Measurements from ENCODE around the gene CGNL1. TPM values are rescaled to one million over a fixed set of nuclear protein-coding genes. Genes with fewer than 3 reads are reported as not detected.

The CGNL1 gene
- total RNA-seq, 1 experiment from 2014 or later = 34.6 TPM

- H3K56ac ChIP-seq (ENCODE audit: insufficient read length, low read depth, low read length) = no peak overlapping the region
- H2AFZ ChIP-seq (ENCODE audit: low read length) = no peak overlapping the region
- TF ChIP-seq CTCF (conservative IDR thresholded peaks at IDR 0.05) = no peak
- Mint-ChIP-seq H3K27me3 (ENCODE audit: low read depth) (no peaks in the 10 kb centered on the region; the same call in 1 of the 2 replicates), H3K9me3 (peaks cover 0 to 2% of the 10 kb centered on the region in 2 experiments; a peak in 1 of 5 replicates), H3K36me3 (ENCODE audit: insufficient read depth in 1 of 3, low read depth in 3 of 3) (peaks cover 14 to 22% (median 18%) of the 10 kb centered on the region in 3 experiments), H3K27ac (peak overlapping the region in 1 of 3 experiments; percentile 15; a peak in 1 of 7 replicates), H3K4me1 (peaks cover 38 to 44% of the 10 kb centered on the region in 2 experiments), H3K4me3 (no peak overlapping the region)
- no peaks in the 10 kb centered on the region for H4K20me1 ChIP-seq (ENCODE audit: control insufficient read depth, insufficient read depth, insufficient read length)
- no peak overlapping the region for H3T11ph ChIP-seq (ENCODE audit: low read length)
- H3K18ac ChIP-seq (ENCODE audit: insufficient read length, low read depth, low read length) = no peak overlapping the region
- H4K91ac ChIP-seq (ENCODE audit: insufficient read length, low read depth, low read length) = no peak overlapping the region
- H3K27ac ChIP-seq (ENCODE audit: insufficient read length, low read depth, low read length) = no peak overlapping the region
- no peaks in the 10 kb centered on the region for H3K9me3 ChIP-seq (ENCODE audit: control insufficient read depth, low read depth, low read length)
- no peak overlapping the region for H3K14ac ChIP-seq (ENCODE audit: insufficient read depth, low read length)
- no peak overlapping the region for H2BK5ac ChIP-seq (ENCODE audit: insufficient read length, low read length)
- H3K4ac ChIP-seq (ENCODE audit: low read depth, low read length) = no peak overlapping the region
- H2BK20ac ChIP-seq (ENCODE audit: low read depth, low read length, poor library complexity, severe bottlenecking) = no peak overlapping the region
- peaks cover 5% of the 10 kb centered on the region; the same call in 1 of the 2 replicates for H3K4me1 ChIP-seq (ENCODE audit: insufficient read depth, low read length)
- H3K4me2 ChIP-seq (ENCODE audit: insufficient read depth, insufficient read length, low read length) = no peak overlapping the region
- H3K27me3 ChIP-seq (ENCODE audit: insufficient read depth, low read length) = no peaks in the 10 kb centered on the region
- H4K8ac ChIP-seq (replicated peaks; ENCODE audit: insufficient read length, low read depth, low read length) = no peak overlapping the region
- no peaks in the 10 kb centered on the region for H3K23me2 ChIP-seq (ENCODE audit: insufficient read length, low read depth, low read length, poor library complexity, severe bottlenecking)
- no peaks in the 10 kb centered on the region for H3K79me1 ChIP-seq (ENCODE audit: insufficient read depth, low read depth, low read length, poor library complexity, severe bottlenecking)
- no peaks in the 10 kb centered on the region for H3K79me2 ChIP-seq (ENCODE audit: insufficient read depth, low read length)
- no peak overlapping the region for H2BK120ac ChIP-seq (ENCODE audit: low read depth, low read length, poor library complexity, severe bottlenecking)
- H3K9ac ChIP-seq (ENCODE audit: extremely low read depth, insufficient read length, low read length) = no peak overlapping the region
- no peak overlapping the region for H3K23ac ChIP-seq (ENCODE audit: insufficient read length, low read depth, low read length)
- WGBS (ENCODE audit: extremely low coverage, insufficient read length, low lambda C conversion rate) = no CpG with 5 or more reads among the region's 5 CpGs
- no peak overlapping the region for H2AK5ac ChIP-seq (ENCODE audit: insufficient read length, low read length)
- no peak overlapping the region for H4K5ac ChIP-seq (ENCODE audit: insufficient read length, low read depth, low read length)
- no peak overlapping the region for H2BK15ac ChIP-seq (ENCODE audit: low read depth, low read length)
- DNase-seq = no peak
- no peak overlapping the region for H2BK12ac ChIP-seq (ENCODE audit: insufficient read length, low read depth, low read length)
Measured at GRCh38 chr15:57476533-57476975, 100.2 kb downstream of the CGNL1 start.
